Gastroesophageal sphincter (tissue), 3 donors: Measurements from ENCODE around the gene BICC1.

Source experiments
- CTCF ChIP-seq, 4 experiments: fragments of 200-600 bp in 2 of 4; fragments of 450-650 bp in 2 of 4; sonication (generic) in 1 of 4; IDR thresholded peaks; one replicate each; pipeline ENCODE4 v1.5.1; 2017 to 2019; ENCODE audit warnings: antibody characterized with exemption in 4 of 4, mild to moderate bottlenecking in 2 of 4, moderate library complexity in 2 of 4
- EP300 ChIP-seq: sonication (generic); formaldehyde crosslinking; IDR thresholded peaks from one replicate; pipeline ENCODE4 v1.6.1; 2017; ENCODE audit warnings: antibody characterized with exemption, mild to moderate bottlenecking
- POLR2A ChIP-seq, 2 donors: fragments of 450-650 bp; IDR thresholded peaks; one replicate each; pipeline ENCODE4 v1.6.1; 2017; ENCODE audit warnings: antibody characterized with exemption in 2 of 2, mild to moderate bottlenecking in 2 of 2, moderate library complexity in 1 of 2
- POLR2AphosphoS5 ChIP-seq: sonication (generic); formaldehyde crosslinking; IDR thresholded peaks from one replicate; pipeline ENCODE4 v1.6.1; 2017; ENCODE audit warnings: antibody characterized with exemption

DNA sequence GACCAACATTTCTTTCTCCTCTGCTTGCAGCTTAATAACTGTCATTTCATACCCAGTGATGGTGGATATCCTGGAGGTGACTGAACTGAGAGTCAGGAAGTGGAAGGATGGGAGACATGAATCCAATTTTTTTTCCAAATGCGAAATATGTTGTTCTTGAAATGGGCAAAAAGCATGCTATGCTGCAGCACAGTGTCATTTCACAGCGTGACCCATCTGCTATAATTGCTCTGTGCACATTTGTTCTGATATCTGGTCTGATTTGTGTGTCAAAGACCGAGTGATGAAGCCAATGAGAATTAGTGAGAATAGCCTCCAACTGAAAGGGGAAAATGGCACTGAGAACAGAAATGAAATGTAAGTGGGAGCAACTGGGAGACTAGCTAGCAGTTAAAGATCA, 334.2 kb downstream of the BICC1 start:
- TF ChIP-seq CTCF (IDR thresholded peaks at IDR 0.05) (no peak), POLR2A (IDR thresholded peaks at IDR 0.05) (no peak), POLR2AphosphoS5 (no peak), EP300 (no peak)
